ENCODE measurements around the gene TAAR2.
"Not testable (repeated sequence)": the region's sequence is repeated elsewhere in the genome, so short reads cannot be mapped to it uniquely, and the experiment has no call there.

Gene TAAR2

DNA sequence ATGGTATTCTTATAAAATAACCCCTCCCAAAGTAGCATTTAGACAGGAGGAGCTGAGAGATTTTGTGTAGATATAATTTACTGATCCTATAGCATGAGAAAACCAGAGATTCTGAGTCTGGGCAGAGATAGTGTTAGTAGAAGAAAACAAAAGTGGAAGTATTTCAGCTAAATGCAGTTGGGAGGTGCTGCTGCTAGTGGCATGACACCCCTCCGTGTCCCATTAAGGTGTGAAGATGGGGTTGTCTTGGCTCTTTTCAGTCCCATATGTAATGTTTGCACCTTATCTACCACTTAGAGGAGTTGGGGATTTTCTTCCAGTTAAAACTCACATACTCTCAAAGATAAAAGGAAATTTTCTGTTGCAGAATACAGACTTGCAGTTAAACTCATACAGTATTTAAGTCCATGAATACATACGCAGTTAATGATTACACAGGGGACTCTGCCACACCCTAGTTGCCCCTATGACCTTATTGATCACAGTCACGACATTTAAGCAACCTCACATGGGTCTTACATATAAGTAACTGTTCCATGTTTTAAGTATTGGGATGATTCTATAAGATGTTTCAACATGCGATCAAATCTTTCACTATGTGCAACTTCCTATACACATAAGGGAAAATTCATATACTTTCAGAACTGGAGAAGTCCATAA lies 11.5 kb downstream of the TAAR2 start:
- DNase-seq, result no peak

- DNase-seq, result no peak
Measured at GRCh38 chr6:132611616-132612015, 12.5 kb downstream of the TAAR2 start.

- no peak for DNase-seq
Measured at GRCh38 chr6:132607544-132608233, 16.4 kb downstream of the TAAR2 start.

GRCh38 chr6:132604635-132605152 lies 19.4 kb downstream of the TAAR2 start:
- no peak for DNase-seq

DNA sequence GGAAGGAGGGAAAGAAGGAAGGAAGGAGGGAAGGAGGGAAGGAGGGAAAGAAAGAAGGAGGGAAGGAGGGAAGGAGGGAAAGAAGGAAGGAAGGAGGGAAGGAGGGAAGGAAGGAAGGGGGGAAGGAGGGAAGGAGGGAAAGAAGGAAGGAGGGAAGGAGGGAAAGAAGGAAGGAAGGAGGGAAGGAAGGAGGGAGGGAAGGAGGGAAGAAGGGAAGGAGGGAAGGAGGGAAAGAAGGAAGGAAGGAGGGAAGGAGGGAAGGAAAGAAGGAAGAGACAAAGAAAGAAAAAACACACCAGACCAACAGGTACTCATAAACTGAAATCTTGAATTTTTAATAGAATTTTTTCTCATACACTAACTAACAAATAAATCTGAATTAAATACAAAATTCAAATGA lies 23.2 kb downstream of the TAAR2 start:
- DNase-seq, result not testable (repeated sequence)

GRCh38 chr6:132598473-132598872 lies 25.6 kb downstream of the TAAR2 start:
- no peak for DNase-seq

DNA sequence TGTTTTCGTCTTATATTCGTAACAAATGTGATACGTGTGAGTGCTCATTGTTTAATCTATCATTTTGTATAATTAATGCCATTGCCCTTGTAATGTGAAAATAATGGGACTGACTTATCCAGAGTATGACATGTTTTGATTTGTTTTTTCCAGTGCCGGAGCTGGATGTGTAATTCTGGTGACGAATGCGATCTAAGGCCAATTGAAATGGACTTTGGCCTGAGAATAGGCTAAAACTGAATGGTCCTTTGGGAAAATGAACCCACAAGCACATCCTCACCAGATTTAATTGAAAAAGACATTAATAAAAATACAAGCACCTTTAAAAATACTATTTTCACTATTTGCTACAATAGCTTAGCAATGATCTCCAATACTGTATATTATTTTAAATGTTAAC lies 27.9 kb downstream of the TAAR2 start:
- DNase-seq, result no peak

GRCh38 chr6:132592855-132593254 lies 31.2 kb downstream of the TAAR2 start:
- DNase-seq, result no peak

- no peak for DNase-seq
Measured at GRCh38 chr6:132590362-132590761, 33.7 kb downstream of the TAAR2 start.

DNA sequence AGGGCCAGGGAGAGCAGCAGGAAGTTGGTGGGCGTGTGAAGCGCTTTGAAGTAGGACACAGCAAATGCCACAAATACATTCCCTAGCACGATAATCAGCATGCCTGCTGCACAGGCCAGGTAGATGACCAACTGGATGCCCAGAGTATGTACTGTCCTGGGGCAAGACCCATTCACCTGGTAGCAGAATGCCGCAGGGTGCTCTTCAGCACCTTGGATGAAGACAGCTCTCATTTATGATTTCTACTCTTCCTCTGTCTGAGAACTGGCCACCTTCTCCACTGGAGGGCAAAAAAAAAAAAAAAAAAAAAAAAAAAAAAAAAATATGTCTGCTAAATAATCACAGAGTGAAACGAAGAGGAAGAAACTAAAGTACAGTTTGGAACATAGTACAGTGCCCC lies 34.6 kb downstream of the TAAR2 start, which contains the start of gene TAAR5:
TSS of gene TAAR5 (minus strand) at position 288 of the 400 bp plus-strand sequence. CDS start at position 233, 55 bp downstream.
- no peak for DNase-seq

DNA sequence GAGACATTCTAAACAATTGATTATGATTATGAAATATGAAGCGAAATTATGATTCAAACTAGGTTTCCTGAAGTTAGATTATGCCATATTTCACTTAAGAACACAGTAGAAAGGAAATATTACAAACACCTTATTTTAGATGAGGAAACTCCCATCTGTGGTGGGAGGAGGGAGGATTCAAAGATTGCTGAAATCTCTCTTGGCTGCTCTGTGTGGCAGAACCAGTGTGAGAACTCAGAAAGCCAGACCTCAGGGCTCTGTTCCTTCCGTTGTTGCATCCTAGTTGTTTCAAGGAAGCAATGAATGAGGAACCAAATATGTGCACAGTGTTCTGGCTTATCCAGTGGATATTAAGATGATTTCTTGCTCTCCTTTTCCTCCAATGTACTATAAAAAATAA lies 36.7 kb downstream of the TAAR2 start:
- no peak for DNase-seq

- DNase-seq, result no peak
Measured at GRCh38 chr6:132584698-132585097, 39.4 kb downstream of the TAAR2 start.

- no peak for DNase-seq
Measured at GRCh38 chr6:132571774-132572173, 52.3 kb downstream of the TAAR2 start.

DNA sequence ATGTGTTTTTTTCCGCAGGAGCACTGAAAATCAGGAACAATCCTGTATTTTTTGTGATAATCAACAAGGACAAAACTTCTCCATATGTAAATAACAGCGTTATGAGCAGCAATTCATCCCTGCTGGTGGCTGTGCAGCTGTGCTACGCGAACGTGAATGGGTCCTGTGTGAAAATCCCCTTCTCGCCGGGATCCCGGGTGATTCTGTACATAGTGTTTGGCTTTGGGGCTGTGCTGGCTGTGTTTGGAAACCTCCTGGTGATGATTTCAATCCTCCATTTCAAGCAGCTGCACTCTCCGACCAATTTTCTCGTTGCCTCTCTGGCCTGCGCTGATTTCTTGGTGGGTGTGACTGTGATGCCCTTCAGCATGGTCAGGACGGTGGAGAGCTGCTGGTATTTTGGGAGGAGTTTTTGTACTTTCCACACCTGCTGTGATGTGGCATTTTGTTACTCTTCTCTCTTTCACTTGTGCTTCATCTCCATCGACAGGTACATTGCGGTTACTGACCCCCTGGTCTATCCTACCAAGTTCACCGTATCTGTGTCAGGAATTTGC lies 53.8 kb downstream of the TAAR2 start, which contains the start of gene TAAR6:
TSS of gene TAAR6 (plus strand) at position 102 of the 557 bp plus-strand sequence. CDS start at position 102, 0 bp downstream.
- no peak for DNase-seq

- DNase-seq, result no peak
Measured at GRCh38 chr6:132569170-132569569, 54.9 kb downstream of the TAAR2 start.

- no peak for DNase-seq
Measured at GRCh38 chr6:132568611-132569010, 55.5 kb downstream of the TAAR2 start.

DNA sequence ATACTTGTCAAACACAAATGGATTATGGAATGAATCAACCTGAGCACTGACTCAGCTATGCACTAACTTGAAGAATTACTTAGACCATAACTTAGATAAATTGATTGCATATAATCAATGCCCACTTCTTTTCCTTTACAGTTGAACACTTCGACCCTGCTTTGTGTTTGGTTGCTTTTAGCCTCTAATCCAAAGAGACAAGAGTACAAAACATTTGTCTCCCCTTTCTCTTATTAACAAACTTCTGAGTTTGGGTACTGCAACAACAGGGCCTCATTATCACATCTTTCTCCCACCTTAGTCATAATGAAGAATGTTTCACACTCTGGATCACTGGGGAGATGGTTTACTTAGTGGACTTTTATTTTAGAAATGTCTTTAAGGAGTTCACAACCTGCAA lies 56.5 kb downstream of the TAAR2 start:
- no peak for DNase-seq
